GM10847 (cell line): ENCODE data around the gene FKBP1A.

Experiments used
- POLR2A ChIP-seq: IDR thresholded peaks from 2 replicates; pipeline ENCODE4 v1.6.1; 2011; ENCODE audit not compliant: insufficient read length; ENCODE audit errors: extremely low read depth

FKBP1A gene

DNA sequence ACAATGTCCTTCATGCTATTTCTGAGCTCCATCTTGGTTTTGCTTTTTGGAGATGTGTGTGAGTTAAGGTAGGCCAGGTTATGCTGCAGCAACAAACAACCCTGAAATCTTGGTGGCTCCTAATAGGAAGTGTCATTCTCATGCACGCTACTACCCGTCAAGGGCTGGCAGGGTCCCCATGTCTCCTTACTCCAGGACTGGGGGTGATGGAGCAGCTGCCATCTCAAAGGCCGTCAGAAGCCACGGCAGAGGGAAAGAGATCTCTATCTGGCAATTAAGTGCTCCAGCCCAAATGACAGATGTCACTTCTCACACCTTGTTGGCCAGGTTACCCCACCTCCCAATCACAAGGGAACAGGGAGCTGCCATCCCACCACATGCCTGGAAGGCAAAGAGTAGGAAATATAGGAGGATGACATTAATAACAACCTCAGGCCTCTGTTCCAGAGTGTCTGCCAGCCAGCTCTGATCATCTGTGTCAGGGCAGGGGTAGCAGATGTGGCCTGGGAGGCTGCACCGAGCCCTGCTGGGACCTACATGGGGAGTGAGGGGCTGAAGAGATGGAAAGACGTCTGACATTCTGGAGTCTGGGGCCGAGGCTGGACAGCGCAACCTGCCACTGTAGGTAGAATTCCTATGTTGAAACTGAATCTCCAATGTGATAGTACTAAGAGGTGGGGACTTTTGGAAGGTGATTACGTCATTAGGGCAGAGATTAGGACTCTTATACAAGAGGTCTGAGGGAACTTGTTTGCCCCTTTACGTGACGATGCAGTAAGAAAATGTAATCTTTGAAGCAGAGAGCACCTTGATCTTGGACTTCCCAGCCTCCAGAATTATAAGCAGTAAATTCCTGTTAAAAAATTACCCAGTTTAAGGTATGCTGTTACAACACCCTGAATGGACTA is 59.1 kb downstream of the FKBP1A start:
- no peak for TF ChIP-seq POLR2A

- no peak for TF ChIP-seq POLR2A
These were observed 60.0 kb downstream of the FKBP1A start for GRCh38 chr20:1332749-1333300.

DNA sequence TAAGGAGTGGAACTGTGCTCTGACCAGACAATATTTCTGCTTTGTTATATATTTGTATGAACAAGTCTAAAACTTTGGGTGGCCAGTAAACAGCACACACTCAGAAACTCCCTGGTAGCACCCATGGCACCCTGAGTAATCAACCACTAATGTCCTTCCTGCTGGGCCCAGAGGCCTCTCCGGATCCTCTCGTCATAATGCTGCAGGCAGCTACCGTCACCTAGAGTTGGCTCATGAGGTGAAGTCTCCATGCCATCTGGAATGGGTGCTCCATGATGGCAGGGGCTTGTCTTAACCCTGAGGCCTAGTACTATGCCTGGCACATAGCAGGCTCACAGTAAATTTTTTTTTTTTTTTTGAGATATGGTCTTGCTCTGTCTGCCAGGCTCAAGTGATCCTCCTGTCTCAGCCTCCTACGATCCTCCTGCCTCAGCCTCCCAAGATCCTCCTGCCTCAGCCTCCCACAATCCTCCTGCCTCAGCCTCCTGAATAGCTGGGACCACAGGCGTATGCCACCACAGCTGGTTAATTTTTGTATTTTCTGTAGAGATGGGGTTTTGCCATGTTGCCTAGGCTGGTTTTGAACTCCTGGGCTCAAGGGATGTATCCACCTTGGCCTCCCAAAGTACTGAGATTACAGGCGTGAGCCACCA is 60.9 kb downstream of the FKBP1A start:
- no peak for TF ChIP-seq POLR2A

DNA sequence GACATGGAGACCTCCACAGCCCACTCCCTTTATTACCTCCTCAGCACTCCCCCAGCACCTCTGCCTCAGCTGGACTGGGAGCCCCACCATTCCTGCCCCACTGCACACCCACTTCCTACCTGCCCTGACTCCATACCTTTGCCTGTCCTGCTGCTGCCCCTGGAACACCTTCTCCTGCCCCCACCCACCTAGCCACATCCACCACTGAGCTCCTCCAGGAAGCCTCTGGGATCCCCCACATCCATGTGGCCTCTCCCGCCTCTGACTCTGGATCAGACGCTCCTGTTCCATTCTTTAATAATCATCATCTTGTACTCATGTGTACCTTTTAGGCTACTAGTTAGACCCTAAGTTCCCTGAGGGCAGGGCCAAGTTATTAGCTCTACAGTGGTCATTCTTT is 61.8 kb downstream of the FKBP1A start:
- TF ChIP-seq POLR2A, result no peak

DNA sequence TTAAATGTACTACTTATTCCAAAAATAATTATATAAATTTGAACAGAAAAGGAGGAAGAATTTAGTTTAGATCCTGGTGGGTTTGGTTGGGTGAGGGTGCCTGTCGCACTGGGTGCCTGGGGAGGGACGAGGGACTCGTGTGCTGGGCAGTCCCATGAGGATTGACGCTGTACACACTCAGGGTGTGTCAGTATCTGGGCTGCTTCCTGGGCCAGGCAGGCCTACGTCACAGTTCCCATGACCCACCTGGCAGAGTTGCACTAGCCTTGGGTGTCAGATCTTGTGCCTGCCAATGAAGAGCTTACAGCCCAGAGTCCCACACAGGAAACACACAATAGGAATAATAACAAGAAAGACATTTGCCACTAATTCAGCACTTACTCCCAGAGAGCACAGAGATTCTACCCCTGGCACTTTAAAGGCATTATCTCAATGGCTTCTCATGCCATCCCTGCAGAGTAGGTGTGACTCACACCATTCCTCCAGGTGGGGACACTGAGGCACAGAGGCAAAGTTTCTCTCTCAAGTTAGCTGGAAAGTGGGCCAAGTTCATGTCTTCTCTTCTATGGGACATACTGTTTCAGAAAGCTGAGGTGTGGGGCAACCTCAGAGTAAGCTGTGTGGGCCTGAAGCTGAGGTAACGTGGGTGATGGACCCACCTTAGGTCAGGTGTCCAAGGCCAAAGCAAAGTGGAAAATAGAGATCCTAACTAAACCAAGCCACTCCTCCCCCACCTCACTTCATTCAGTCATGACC is 62.6 kb downstream of the FKBP1A start:
- no peak for TF ChIP-seq POLR2A

DNA sequence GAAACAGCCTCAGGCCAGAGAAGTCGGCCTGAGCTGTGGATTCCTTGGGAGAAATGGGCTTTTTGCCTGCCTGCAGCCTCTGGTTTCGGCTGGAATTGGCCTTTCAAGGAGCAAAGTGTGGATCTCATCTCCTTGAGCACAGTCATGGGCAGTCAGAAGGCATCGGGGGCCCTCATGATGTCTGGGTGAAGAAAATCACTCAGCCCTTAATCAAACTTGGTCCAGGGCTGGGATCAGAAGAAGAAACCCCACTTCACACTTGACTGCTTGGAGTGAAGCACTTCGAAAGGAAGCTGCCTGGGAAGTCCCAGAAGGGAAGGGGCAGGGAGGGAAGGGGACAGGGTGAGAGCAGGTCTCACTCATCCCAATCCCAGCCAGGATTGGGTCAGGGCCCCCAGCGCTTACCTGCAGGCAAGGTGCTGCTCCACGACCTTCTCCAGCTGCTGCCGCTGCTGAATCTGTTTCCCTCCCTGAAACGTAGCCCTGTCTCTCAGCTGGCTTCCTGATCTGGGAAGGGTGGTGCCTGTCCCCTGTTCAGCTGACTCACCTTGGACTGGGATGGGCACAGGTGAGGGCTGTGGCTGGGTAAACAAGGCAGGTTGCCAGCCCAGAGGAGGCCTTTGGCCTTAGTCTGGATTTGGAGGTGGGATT is 64.0 kb downstream of the FKBP1A start, which contains the start of gene SDCBP2:
Gene SDCBP2 (minus strand): TSS at position 460 of the 651 bp plus-strand sequence. CDS start 8,723 bp downstream, outside the sequence.
- TF ChIP-seq POLR2A, result no peak

DNA sequence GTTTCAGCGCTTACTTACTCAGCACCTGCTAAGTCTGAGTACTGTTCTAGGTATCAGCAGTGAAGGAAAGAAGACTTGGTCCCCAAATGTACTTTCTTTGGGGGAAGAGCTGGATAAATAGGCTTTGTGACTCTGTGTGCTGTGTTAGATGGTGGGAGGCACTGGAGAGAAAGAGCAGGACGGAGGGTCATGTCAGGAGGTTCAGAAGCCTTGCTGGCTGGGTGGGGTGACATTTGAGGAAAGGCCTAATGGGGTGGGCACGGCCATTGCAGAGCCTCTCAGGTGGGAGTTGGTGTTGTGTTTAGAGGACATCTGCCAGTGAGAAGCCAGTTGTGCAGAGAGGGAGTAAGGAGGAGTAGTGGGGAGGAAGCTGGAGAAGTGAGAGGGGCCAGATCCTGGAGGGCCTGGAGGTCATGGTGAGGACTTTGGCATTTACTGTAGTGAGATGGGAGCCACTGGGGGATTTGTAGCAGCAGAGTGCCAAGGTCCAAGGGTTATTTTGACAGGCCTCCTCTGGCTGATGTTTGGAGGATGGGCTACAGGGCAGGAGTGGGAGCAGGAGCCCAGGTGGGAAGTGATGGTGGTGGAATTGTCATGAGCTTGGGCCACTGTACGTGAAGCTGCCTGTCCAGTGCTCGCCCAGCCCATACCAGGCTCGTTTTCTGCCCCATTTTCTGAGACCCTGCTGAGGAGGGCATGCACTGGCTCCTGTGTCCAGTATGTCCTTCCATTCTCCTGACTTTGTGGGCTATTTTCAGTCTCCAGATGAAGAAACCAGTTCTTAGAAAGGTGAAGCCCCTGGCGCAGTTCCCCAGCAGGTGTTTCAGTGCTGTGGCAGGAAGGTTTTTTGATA is 64.8 kb downstream of the FKBP1A start:
- TF ChIP-seq POLR2A, result no peak

GRCh38 chr20:1327241-1327653 is 65.6 kb downstream of the FKBP1A start:
- no peak for TF ChIP-seq POLR2A

DNA sequence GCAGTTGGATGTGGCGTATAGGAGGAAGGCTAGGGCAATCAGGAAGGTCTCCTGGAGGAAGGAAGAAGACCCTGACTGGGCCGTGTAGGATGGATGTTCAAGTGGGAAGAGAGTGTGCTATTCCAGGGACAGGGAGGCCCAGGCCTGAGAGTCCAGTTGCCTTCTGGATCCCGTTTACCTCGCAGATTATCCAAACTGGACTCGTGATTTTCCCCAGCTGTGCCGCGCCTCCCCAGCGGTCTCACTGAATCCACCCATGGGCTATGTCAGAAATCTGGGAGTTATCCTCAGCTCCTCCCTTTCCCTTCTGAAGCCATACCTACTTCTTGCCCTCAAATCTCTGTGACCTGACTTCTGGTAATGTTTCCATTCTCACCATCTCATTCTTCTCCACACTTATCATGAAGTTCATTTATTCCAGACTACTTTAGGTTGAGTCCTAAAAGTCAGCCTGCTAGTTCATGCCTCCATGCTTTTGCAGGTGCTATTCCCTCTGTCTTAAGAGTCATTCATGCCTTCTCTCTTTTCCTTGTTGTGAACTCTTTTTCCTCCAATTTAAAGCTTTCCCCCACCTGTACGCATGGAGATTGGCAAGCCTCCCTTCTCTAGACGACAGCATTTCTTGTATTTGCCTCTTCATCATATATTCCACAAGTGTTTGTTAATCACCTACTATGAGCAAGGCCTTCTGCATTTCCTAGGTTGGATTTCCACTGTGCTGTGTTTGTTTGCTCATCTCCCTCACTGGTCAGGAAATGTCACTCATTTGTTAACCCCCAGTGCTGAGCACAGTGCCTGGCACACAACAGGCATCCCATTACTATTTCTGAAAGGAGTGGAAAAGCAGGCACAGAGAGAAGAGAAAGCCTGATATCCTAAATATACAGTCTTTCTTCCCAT is 66.6 kb downstream of the FKBP1A start:
- TF ChIP-seq POLR2A, result no peak

DNA sequence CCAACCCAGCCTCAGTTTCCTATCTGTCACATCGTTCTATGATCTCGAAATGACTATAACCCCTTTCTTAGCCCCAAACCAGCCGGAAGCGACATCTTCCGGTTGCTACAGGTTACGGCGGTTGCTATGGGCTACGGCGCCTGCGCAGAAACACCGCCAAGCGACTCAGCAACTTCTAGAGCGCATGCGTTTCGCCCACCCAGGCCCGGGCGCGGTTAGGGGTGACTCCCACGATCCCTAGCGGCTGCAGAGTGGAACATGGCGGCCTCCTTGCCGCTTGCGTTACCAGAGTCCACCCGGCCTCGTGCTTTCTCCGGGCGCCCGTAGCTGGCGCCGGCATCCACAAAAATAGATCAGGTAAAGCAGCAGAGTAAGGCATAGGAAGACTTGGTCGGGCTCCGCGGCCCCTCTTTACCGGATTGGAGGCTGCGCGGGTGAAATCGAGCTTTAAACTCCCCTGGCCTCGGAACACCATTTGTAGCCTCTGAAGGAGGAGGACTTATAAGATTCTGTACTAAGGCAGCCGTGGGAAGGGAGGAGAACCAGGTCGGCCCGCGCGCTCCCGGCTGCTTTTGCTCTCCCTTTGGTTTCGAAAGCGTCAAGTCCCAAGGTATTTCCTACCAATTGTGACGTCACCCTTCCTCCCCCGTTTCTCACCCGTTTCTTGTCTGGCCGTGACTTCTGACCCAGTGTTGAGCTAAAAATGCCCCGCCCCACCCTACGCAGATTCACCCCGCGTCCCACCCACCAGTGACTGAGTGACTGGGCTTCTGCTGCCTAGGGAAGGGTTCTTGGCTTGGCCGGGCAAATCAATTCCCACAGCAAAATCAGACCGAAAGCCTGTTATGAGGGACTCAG is 67.5 kb downstream of the FKBP1A start:
- TF ChIP-seq POLR2A, result peak; percentile 93

DNA sequence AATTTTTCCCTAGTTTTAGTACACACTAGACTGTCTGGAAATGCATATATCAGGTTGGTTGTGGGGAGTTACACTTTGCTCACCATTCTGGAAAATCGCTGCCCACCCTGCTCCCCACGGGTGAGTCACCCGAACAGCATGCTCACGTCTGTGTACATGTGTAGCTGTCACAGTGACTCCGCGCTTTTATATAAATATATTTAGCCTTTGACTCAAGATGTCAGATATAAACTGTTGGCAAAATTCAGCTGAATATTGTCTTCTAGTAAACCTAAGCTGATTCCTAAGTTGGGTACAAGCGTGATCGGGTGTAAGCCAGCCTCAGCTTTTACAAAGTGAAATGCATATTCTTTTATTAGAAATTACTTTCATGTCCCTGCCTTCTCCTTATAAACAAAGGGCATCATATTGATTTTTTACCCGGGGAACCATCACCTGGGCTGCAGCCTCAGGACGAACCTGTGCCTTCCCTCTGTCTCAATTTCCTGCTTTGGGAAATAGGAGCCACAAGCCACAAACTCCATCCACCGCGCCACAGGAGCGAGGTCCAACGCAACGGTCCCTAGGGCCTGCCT is 68.2 kb downstream of the FKBP1A start:
- no peak for TF ChIP-seq POLR2A
